Trophoblast cell (in vitro differentiated cells and primary cell): ENCODE measurements around the gene JAK3.

Experiments
- DNase-seq, 2 donors: peaks; one replicate each; pipeline ENCODE4 v3.0.0-alpha.2; 2016
- H2AFZ ChIP-seq: 2 replicates; pipeline ENCODE4 v1.6.1; 2013; ENCODE audit warnings: low read length, moderate library complexity, mild to moderate bottlenecking; ENCODE audit not compliant: insufficient read depth, poor library complexity
- H2AK5ac ChIP-seq: 2 replicates; pipeline ENCODE4 v1.6.1; 2013; ENCODE audit warnings: mild to moderate bottlenecking, low read length
- H2BK120ac ChIP-seq: 2 replicates; pipeline ENCODE4 v1.6.1; 2013; ENCODE audit warnings: low read length, mild to moderate bottlenecking, moderate library complexity; ENCODE audit not compliant: insufficient read depth, poor library complexity
- H2BK12ac ChIP-seq: 2 replicates; pipeline ENCODE4 v1.6.1; 2013; ENCODE audit warnings: mild to moderate bottlenecking, low read length, moderate library complexity
- H2BK5ac ChIP-seq: 2 replicates; pipeline ENCODE4 v1.6.1; 2013; ENCODE audit warnings: low read length, low read depth, moderate library complexity, mild to moderate bottlenecking; ENCODE audit not compliant: poor library complexity
- H3K14ac ChIP-seq: 2 replicates; pipeline ENCODE4 v1.6.1; 2013; ENCODE audit warnings: mild to moderate bottlenecking, low read length
- H3K18ac ChIP-seq: 2 replicates; pipeline ENCODE4 v1.6.1; 2013; ENCODE audit warnings: mild to moderate bottlenecking, low read length
- H3K23ac ChIP-seq: 2 replicates; pipeline ENCODE4 v1.6.1; 2013; ENCODE audit warnings: low read length
- H3K27ac ChIP-seq: 2 replicates; pipeline ENCODE4 v1.5.1; 2013; ENCODE audit warnings: low read depth, mild to moderate bottlenecking, inconsistent platforms, low read length, moderate library complexity
- H3K27me3 ChIP-seq: 2 replicates; pipeline ENCODE4 v1.6.1; 2013; ENCODE audit warnings: inconsistent platforms, mild to moderate bottlenecking, low read length, moderate library complexity; ENCODE audit not compliant: insufficient read depth
- H3K36me3 ChIP-seq, 2 experiments: 1 replicate in 1 of 2; 2 replicates in 1 of 2; pipeline ENCODE4 v1.6.1; 2013; ENCODE audit warnings: low read length in 2 of 2, mild to moderate bottlenecking in 2 of 2, moderate library complexity in 1 of 2; ENCODE audit not compliant: insufficient read depth in 2 of 2, control insufficient read depth in 1 of 2
- H3K4ac ChIP-seq: 2 replicates; pipeline ENCODE4 v1.6.1; 2013; ENCODE audit warnings: low read depth, mild to moderate bottlenecking, low read length, moderate library complexity
- H3K4me1 ChIP-seq, 2 experiments: 1 replicate in 1 of 2; 2 replicates in 1 of 2; pipeline ENCODE4 v1.6.1; 2013; ENCODE audit warnings: low read length in 2 of 2, mild to moderate bottlenecking in 2 of 2, moderate library complexity in 1 of 2; ENCODE audit not compliant: insufficient read depth in 2 of 2, control insufficient read depth in 1 of 2
- H3K4me2 ChIP-seq: 2 replicates; pipeline ENCODE4 v1.6.1; 2013; ENCODE audit warnings: inconsistent platforms, mild to moderate bottlenecking, low read length, moderate library complexity
- H3K4me3 ChIP-seq: 2 replicates; pipeline ENCODE4 v1.5.1; 2013; ENCODE audit warnings: mild to moderate bottlenecking, low read depth, low read length, inconsistent platforms
- H3K79me1 ChIP-seq: one replicate; pipeline ENCODE4 v1.6.1; 2013; ENCODE audit warnings: low read length
- H3K79me2 ChIP-seq: 2 replicates; pipeline ENCODE4 v1.6.1; 2013; ENCODE audit warnings: low read length, mild to moderate bottlenecking; ENCODE audit not compliant: control insufficient read depth, insufficient read depth, poor library complexity
- H3K9ac ChIP-seq: 2 replicates; pipeline ENCODE4 v1.6.1; 2013; ENCODE audit warnings: mild to moderate bottlenecking, low read length
- H3K9me3 ChIP-seq: 2 replicates; pipeline ENCODE4 v1.6.1; 2013; ENCODE audit warnings: low read depth, mild to moderate bottlenecking, control low read depth, inconsistent platforms, low read length; ENCODE audit not compliant: insufficient read depth
- H4K12ac ChIP-seq: 2 replicates; pipeline ENCODE4 v1.6.1; 2013; ENCODE audit warnings: low read depth, mild to moderate bottlenecking, low read length, moderate library complexity
- H4K8ac ChIP-seq: 2 replicates; pipeline ENCODE4 v1.6.1; 2013; ENCODE audit warnings: low read depth, mild to moderate bottlenecking, low read length, moderate library complexity
- H4K91ac ChIP-seq: one replicate; pipeline ENCODE4 v1.6.1; 2013; ENCODE audit warnings: low read depth, mild to moderate bottlenecking, low read length, moderate library complexity
- WGBS: extraction: QIAGEN DNeasy Blood & Tissue Kit; methylation state at CpG from one replicate; pipeline ENCODE4 v1.1.7; 2013; ENCODE audit warnings: missing lambda C conversion rate; ENCODE audit not compliant: insufficient read length, insufficient coverage; ENCODE audit errors: extremely low coverage; 5-methylcytosine and 5-hydroxymethylcytosine counted together

The JAK3 gene

DNA sequence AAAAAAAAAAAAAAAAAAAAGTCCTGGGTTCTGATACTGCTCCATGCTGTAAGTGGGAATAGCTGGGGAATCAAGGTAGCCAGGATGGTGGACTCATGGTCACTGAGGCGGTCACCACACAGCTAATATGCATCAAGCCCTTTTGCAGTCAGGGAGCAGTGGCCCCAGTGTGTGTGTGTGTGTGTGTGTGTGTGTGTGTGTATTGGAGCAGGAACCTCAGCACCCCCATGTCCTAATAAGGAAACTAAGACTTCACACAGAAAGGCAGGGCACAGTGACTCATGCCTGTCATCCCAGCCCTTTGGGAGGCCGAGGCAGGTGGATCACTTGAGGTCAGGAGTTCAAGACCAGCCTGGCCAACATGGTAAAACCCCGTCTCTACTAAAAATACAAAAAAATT lies 40.8 kb downstream of the JAK3 start:
- no peak overlapping the region for H2AK5ac ChIP-seq
- H3K27me3 ChIP-seq: no peaks in the 10 kb centered on the region
- H4K91ac ChIP-seq: no peak overlapping the region
- no peak overlapping the region for H3K27ac ChIP-seq
- H3K79me1 ChIP-seq: no peaks in the 10 kb centered on the region
- no peaks in the 10 kb centered on the region for H3K4me1 ChIP-seq
- no peak overlapping the region for H2BK120ac ChIP-seq
- no peak overlapping the region for H2BK5ac ChIP-seq
- H3K9ac ChIP-seq: no peak overlapping the region
- WGBS: no CpG with 5 or more reads among the region's 3 CpGs
- H3K36me3 ChIP-seq: no peaks in the 10 kb centered on the region
- no peak overlapping the region for H3K4me2 ChIP-seq
- H3K14ac ChIP-seq: no peak overlapping the region
- no peak overlapping the region for H2BK12ac ChIP-seq
- H3K4me3 ChIP-seq: no peak overlapping the region
- no peak overlapping the region for H4K8ac ChIP-seq
- no peak overlapping the region for H3K4ac ChIP-seq
- peaks cover 4% of the 10 kb centered on the region for H3K9me3 ChIP-seq
- H4K12ac ChIP-seq: no peak overlapping the region
- H3K18ac ChIP-seq: no peak overlapping the region
- no peak overlapping the region for H2AFZ ChIP-seq
- H3K23ac ChIP-seq: no peak overlapping the region
- H3K79me2 ChIP-seq: no peaks in the 10 kb centered on the region
- no peak for DNase-seq

- Histone ChIP-seq H3K4me1 (no peaks in the 10 kb centered on the region), H3K9ac (no peak overlapping the region), H2BK12ac (no peak overlapping the region), H3K4me3 (no peak overlapping the region), H3K14ac (no peak overlapping the region), H3K4ac (no peak overlapping the region), H4K8ac (no peak overlapping the region), H3K79me2 (no peaks in the 10 kb centered on the region), H3K36me3 (no peaks in the 10 kb centered on the region), H3K9me3 (peaks cover 4% of the 10 kb centered on the region), H3K79me1 (no peaks in the 10 kb centered on the region), H4K12ac (no peak overlapping the region), H3K23ac (no peak overlapping the region), H3K4me2 (no peak overlapping the region), H2AFZ (no peak overlapping the region), H4K91ac (no peak overlapping the region), H3K18ac (no peak overlapping the region), H3K27ac (no peak overlapping the region), H2BK120ac (no peak overlapping the region), H2BK5ac (no peak overlapping the region), H2AK5ac (no peak overlapping the region), H3K27me3 (no peaks in the 10 kb centered on the region)
- DNase-seq: no peak
- WGBS: no CpG with 5 or more reads among the region's 4 CpGs
Observed at GRCh38 chr19:17805427-17805826, 42.4 kb downstream of the JAK3 start.

DNA sequence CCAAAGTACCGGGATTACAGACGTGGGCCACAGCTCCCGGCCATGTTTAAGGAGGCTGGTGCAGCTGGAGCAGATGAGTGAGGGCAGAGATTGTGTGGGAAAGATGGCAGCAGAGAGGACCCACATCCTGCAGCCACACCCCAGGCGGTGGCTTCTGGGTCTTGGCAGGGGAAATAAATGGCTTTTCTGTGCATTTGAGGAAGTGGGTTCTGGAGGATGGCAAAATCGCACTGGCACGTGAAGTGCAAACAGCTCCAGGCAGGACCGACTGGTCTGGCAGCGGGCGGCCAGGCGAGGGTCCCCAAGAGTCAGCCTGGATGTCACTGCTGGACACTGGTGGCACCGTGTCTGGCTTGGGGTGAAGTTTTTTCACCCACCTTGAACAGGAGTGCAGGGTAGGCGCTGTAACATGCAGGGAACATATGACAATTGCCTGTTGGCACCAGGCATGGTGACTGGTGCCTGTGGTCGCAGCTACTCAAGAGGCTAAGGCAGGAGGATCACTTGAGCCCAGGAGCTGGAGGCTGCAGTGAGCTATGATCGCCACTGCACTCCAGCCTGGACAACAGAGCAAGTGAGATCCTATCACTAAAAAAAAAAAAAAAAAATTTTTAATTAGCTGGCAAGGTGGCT lies 44.4 kb downstream of the JAK3 start:
- Histone ChIP-seq H2BK5ac (no peak overlapping the region), H4K8ac (no peak overlapping the region), H3K27ac (no peak overlapping the region), H2AFZ (no peak overlapping the region), H3K9me3 (peaks cover 4% of the 10 kb centered on the region), H3K79me1 (no peaks in the 10 kb centered on the region), H3K36me3 (no peaks in the 10 kb centered on the region), H3K23ac (no peak overlapping the region), H2BK120ac (no peak overlapping the region), H2BK12ac (no peak overlapping the region), H3K9ac (no peak overlapping the region), H3K14ac (no peak overlapping the region), H3K4me2 (no peak overlapping the region), H3K27me3 (no peaks in the 10 kb centered on the region), H4K12ac (no peak overlapping the region), H4K91ac (no peak overlapping the region), H3K79me2 (no peaks in the 10 kb centered on the region), H2AK5ac (no peak overlapping the region), H3K4ac (no peak overlapping the region), H3K18ac (no peak overlapping the region), H3K4me3 (no peak overlapping the region), H3K4me1 (no peaks in the 10 kb centered on the region)
- WGBS: no CpG with 5 or more reads among the region's 14 CpGs
- DNase-seq: no peak

DNA sequence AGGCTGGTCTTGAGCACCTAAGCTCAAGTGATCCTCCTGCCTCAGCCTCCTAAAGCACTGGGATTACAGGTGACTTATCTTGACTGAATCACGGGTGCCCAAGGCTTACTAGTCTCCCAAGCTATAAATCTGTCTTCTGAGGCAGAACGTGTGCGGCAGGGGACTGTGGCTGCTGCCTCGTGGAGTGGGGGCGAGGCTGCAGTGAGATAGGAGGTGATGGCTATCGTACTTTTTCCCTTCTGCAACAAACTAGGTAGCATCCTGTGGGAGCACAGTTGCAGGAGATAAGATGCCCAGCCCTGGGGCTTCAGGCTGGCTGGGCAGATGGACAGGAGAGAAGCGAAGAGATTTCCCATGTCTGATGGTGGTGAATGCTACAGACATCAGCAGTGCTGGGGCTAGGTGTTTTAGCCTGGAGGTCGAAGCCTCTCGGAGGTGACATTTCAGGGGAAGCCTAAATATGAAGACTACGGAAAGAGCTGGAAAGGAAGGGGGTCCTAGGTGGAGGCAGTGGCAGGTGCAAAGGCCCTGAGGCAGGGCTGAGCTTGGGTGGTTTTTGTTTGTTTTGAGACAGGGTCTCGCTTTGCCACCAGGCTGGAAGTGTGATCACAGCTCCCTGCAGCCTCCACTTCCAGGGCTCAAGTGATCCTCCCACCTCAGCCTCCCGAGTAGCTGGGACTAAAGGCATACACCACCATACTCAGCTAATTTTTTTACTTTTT lies 45.5 kb downstream of the JAK3 start:
- H3K36me3 ChIP-seq: no peaks in the 10 kb centered on the region
- H3K9me3 ChIP-seq: peaks cover 8% of the 10 kb centered on the region
- H3K4me3 ChIP-seq: no peak overlapping the region
- no peak overlapping the region for H2AFZ ChIP-seq
- H3K4me1 ChIP-seq: peaks cover 0 to 1% of the 10 kb centered on the region in 2 experiments
- no peak overlapping the region for H2AK5ac ChIP-seq
- no peaks in the 10 kb centered on the region for H3K79me2 ChIP-seq
- no peak overlapping the region for H3K23ac ChIP-seq
- no peak overlapping the region for H2BK120ac ChIP-seq
- H4K8ac ChIP-seq: no peak overlapping the region
- no peaks in the 10 kb centered on the region for H3K27me3 ChIP-seq
- H4K12ac ChIP-seq: no peak overlapping the region
- H3K4ac ChIP-seq: no peak overlapping the region
- H3K14ac ChIP-seq: no peak overlapping the region
- H2BK12ac ChIP-seq: no peak overlapping the region
- no CpG with 5 or more reads among the region's 12 CpGs for WGBS
- H2BK5ac ChIP-seq: no peak overlapping the region
- H3K4me2 ChIP-seq: no peak overlapping the region
- H3K79me1 ChIP-seq: no peaks in the 10 kb centered on the region
- no peak for DNase-seq
- H3K9ac ChIP-seq: no peak overlapping the region
- H3K18ac ChIP-seq: no peak overlapping the region
- no peak overlapping the region for H3K27ac ChIP-seq
- no peak overlapping the region for H4K91ac ChIP-seq
